ENCODE results near the gene DICER1. TPM values are rescaled to one million over a fixed set of nuclear protein-coding genes. Genes with fewer than 3 reads are reported as not detected.

DICER1 gene
- polyA plus RNA-seq, 1 donor (not counting 4 experiments of a cell fraction or from before 2014, with no cell fraction given): 31.6 TPM

DNA sequence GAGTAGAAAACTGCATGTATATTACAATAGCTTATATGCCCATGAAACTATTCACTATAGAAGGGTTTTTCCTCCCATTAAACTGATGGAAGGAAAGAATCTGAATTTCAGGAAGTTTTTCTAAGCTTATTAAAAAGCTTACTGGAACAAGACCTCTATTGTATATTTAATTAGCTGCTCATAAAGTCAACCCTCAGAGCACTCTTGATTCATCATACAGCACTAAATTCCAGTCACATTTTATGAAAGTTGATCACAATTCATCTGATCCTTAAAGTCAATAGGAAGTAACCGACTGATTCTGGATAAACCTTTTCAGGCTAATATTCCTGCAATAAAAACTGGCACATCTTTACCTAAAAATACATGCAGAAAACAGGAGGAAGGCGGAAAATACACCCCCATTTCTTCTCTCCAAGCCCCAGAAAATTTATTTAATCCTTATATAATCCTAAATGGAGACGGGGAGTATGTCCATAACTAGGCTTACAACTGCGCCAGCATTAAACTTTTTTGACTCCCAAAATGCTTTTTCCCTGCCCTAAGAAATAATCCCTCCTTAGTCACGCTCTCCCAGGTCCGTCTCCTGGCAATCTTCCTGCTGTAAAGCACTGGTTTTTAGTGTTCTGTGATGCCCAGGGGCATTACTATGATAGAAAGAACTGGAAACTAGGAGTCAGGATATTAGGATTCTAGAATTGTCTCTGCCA, 35.3 kb downstream of the DICER1 start:
- H3K4me2 ChIP-seq (ENCODE audit: control insufficient read depth, extremely low read depth, insufficient read depth, low read depth, low read length): no peak overlapping the region
- H3K9ac ChIP-seq (ENCODE audit: control insufficient read depth, extremely low read depth, insufficient read depth, low read length): no peak overlapping the region
- dilution Hi-C loops (cut with MboI; ENCODE audit: extremely low pct_ligation_motif_present, low sequenced_read_pairs): no loop called here
- no peaks in the 10 kb centered on the region for H3K9me3 ChIP-seq (ENCODE audit: control insufficient read depth, low read depth, low read length)
- FAIRE-seq (no peak), DNase-seq (ENCODE audit: low read depth, low spot score) (no peak)
- H3K36me3 ChIP-seq (ENCODE audit: control insufficient read depth in 2 of 2, extremely low read depth in 1 of 2, insufficient read depth in 2 of 2, low read length in 2 of 2): peaks cover 3 to 19% of the 10 kb centered on the region in 2 experiments
- no peak for TF ChIP-seq EZH2 (IDR thresholded peaks at IDR 0.05; ENCODE audit: low read length)
- TF ChIP-seq, protein P1, sequence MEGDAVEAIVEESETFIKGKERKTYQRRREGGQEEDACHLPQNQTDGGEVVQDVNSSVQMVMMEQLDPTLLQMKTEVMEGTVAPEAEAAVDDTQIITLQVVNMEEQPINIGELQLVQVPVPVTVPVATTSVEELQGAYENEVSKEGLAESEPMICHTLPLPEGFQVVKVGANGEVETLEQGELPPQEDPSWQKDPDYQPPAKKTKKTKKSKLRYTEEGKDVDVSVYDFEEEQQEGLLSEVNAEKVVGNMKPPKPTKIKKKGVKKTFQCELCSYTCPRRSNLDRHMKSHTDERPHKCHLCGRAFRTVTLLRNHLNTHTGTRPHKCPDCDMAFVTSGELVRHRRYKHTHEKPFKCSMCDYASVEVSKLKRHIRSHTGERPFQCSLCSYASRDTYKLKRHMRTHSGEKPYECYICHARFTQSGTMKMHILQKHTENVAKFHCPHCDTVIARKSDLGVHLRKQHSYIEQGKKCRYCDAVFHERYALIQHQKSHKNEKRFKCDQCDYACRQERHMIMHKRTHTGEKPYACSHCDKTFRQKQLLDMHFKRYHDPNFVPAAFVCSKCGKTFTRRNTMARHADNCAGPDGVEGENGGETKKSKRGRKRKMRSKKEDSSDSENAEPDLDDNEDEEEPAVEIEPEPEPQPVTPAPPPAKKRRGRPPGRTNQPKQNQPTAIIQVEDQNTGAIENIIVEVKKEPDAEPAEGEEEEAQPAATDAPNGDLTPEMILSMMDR (optimal IDR thresholded peaks at IDR 0.05 in 1 of 3, IDR thresholded peaks at IDR 0.05 in 1 of 3, conservative IDR thresholded peaks at IDR 0.05 in 1 of 3; ENCODE audit: extremely low read depth in 1 of 3, insufficient read depth in 2 of 3, low read length in 3 of 3): no peak
- no peaks in the 10 kb centered on the region for H4K20me1 ChIP-seq (ENCODE audit: control insufficient read depth, extremely low read depth, insufficient read depth, low read length)
- no peak overlapping the region for H3K4me3 ChIP-seq (ENCODE audit: control insufficient read depth in 2 of 3, extremely low read depth in 1 of 3, insufficient read depth in 2 of 3, low read depth in 1 of 3, low read length in 3 of 3)
- H2AFZ ChIP-seq (ENCODE audit: control insufficient read depth, low read length): no peak overlapping the region
- H3K79me2 ChIP-seq (ENCODE audit: control insufficient read depth, insufficient read depth, low read length): peaks cover 6% of the 10 kb centered on the region
- no peak overlapping the region for H3K27ac ChIP-seq (ENCODE audit: control insufficient read depth, insufficient read depth, low read length)
- H3K4me1 ChIP-seq (ENCODE audit: control insufficient read depth, extremely low read depth, insufficient read depth, low read length): no peaks in the 10 kb centered on the region
- H3K9me1 ChIP-seq (ENCODE audit: control insufficient read depth, extremely low read depth, insufficient read depth, low read length): no peaks in the 10 kb centered on the region
- no peaks in the 10 kb centered on the region for H3K27me3 ChIP-seq (ENCODE audit: control insufficient read depth, extremely low read depth, insufficient read depth, low read length)

DNA sequence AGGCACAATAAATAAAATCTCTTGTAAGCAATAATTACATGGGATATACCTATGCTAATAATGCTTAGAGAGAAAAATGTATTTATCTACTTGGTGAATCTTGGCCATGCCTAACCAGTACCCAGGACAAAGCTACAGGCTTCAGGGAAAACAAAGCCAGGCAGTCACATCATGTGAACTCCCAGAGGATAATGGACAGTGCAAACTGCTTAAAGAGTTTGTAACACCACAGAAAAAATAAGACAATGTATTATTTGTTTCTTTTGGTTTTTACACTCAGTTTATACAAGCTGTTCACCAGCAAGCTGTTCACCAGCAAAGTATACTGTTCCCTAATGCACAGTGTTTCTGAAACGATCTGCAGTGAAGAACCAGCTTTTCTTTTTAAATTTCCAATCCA, 38.0 kb downstream of the DICER1 start:
- H3K9ac ChIP-seq (ENCODE audit: control insufficient read depth, extremely low read depth, insufficient read depth, low read length): no peak overlapping the region
- H3K27me3 ChIP-seq (ENCODE audit: control insufficient read depth, extremely low read depth, insufficient read depth, low read length): no peaks in the 10 kb centered on the region
- dilution Hi-C loops (cut with MboI; ENCODE audit: extremely low pct_ligation_motif_present, low sequenced_read_pairs): no loop called here
- no peaks in the 10 kb centered on the region for H3K9me3 ChIP-seq (ENCODE audit: control insufficient read depth, low read depth, low read length)
- no peaks in the 10 kb centered on the region for H3K9me1 ChIP-seq (ENCODE audit: control insufficient read depth, extremely low read depth, insufficient read depth, low read length)
- H3K79me2 ChIP-seq (ENCODE audit: control insufficient read depth, insufficient read depth, low read length): peaks cover 6% of the 10 kb centered on the region
- no peak overlapping the region for H2AFZ ChIP-seq (ENCODE audit: control insufficient read depth, low read length)
- H3K4me1 ChIP-seq (ENCODE audit: control insufficient read depth, extremely low read depth, insufficient read depth, low read length): no peaks in the 10 kb centered on the region
- no peak for DNase-seq (ENCODE audit: low read depth, low spot score)
- TF ChIP-seq, protein P1 (optimal IDR thresholded peaks at IDR 0.05 in 1 of 3, IDR thresholded peaks at IDR 0.05 in 1 of 3, conservative IDR thresholded peaks at IDR 0.05 in 1 of 3; ENCODE audit: extremely low read depth in 1 of 3, insufficient read depth in 2 of 3, low read length in 3 of 3): no peak
- no peak for TF ChIP-seq EZH2 (IDR thresholded peaks at IDR 0.05; ENCODE audit: low read length)
- FAIRE-seq: no peak
- H3K4me2 ChIP-seq (ENCODE audit: control insufficient read depth, extremely low read depth, insufficient read depth, low read depth, low read length): no peak overlapping the region
- no peaks in the 10 kb centered on the region for H4K20me1 ChIP-seq (ENCODE audit: control insufficient read depth, extremely low read depth, insufficient read depth, low read length)
- H3K4me3 ChIP-seq (ENCODE audit: control insufficient read depth in 2 of 3, extremely low read depth in 1 of 3, insufficient read depth in 2 of 3, low read depth in 1 of 3, low read length in 3 of 3): no peak overlapping the region
- H3K27ac ChIP-seq (ENCODE audit: control insufficient read depth, insufficient read depth, low read length): no peak overlapping the region
- peaks cover 5 to 20% of the 10 kb centered on the region in 2 experiments for H3K36me3 ChIP-seq (ENCODE audit: control insufficient read depth in 2 of 2, extremely low read depth in 1 of 2, insufficient read depth in 2 of 2, low read length in 2 of 2)
